Ovary (tissue), 3 donors: ENCODE data around the gene PRCD.
"Not testable (repeated sequence)": the region's sequence is repeated elsewhere in the genome, so short reads cannot be mapped to it uniquely, and the experiment has no call there.

Source experiments
- CTCF ChIP-seq, 3 donors: fragments of 450-650 bp in 2 of 3; fragments of 200-600 bp in 1 of 3; IDR thresholded peaks; one replicate each; pipeline versions ENCODE4 v1.5.1 to v1.8.0; 2016 to 2022; ENCODE audit warnings: antibody characterized with exemption in 3 of 3, mild to moderate bottlenecking in 1 of 3
- EP300 ChIP-seq: sonication (generic); formaldehyde crosslinking; IDR thresholded peaks from one replicate; pipeline ENCODE4 v1.6.1; 2017; ENCODE audit warnings: antibody characterized with exemption
- donor health status: DM: no; HTN: no; CAD: no.

- TF ChIP-seq EP300; CTCF (IDR thresholded peaks at IDR 0.05): not testable (repeated sequence)
These were observed 14.4 kb upstream of the PRCD start for GRCh38 chr17:76525513-76525833.
